D721Med (cell line): Measurements from ENCODE around the gene COX19.

Source experiments
- DNase-seq: peaks from one replicate; pipeline ENCODE4 v3.0.0; 2011; ENCODE audit warnings: low spot score; ENCODE audit not compliant: insufficient read length
- FAIRE-seq: peaks from 2 replicates; lab custom pipeline; 2011; peaks lifted over from hg19 to GRCh38; lab: Jason Lieb, UNC
- TF ChIP-seq, protein P1 (sequence below): IDR thresholded peaks from 2 replicates; pipeline ENCODE4 v1.5.1; 2012; ENCODE audit warnings: mild to moderate bottlenecking, control low read depth; ENCODE audit not compliant: insufficient read depth; ENCODE audit errors: missing control alignments

Gene COX19

DNA sequence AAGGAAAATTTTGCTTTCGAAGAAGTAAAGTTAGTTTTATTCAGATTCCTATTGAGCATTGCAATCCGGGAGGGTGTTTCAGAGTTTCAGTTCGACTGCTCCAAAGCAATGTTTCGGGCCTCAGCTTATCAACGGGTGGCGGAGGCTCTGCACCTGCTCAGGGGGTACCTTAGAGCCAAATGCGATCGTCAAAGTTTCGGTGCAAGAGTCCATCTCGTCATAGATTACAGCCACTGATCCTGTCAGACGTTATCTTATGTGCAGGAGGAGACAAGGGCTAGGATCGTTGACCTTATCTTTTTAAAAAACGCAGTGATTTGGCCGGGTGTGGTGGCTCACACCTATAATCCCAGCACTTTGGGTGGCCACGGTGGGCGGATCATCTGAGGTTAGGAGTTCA is 3.8 kb upstream of the COX19 start:
- no peak for DNase-seq
- no peak for FAIRE-seq
- TF ChIP-seq, protein P1, sequence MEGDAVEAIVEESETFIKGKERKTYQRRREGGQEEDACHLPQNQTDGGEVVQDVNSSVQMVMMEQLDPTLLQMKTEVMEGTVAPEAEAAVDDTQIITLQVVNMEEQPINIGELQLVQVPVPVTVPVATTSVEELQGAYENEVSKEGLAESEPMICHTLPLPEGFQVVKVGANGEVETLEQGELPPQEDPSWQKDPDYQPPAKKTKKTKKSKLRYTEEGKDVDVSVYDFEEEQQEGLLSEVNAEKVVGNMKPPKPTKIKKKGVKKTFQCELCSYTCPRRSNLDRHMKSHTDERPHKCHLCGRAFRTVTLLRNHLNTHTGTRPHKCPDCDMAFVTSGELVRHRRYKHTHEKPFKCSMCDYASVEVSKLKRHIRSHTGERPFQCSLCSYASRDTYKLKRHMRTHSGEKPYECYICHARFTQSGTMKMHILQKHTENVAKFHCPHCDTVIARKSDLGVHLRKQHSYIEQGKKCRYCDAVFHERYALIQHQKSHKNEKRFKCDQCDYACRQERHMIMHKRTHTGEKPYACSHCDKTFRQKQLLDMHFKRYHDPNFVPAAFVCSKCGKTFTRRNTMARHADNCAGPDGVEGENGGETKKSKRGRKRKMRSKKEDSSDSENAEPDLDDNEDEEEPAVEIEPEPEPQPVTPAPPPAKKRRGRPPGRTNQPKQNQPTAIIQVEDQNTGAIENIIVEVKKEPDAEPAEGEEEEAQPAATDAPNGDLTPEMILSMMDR = no peak

DNA sequence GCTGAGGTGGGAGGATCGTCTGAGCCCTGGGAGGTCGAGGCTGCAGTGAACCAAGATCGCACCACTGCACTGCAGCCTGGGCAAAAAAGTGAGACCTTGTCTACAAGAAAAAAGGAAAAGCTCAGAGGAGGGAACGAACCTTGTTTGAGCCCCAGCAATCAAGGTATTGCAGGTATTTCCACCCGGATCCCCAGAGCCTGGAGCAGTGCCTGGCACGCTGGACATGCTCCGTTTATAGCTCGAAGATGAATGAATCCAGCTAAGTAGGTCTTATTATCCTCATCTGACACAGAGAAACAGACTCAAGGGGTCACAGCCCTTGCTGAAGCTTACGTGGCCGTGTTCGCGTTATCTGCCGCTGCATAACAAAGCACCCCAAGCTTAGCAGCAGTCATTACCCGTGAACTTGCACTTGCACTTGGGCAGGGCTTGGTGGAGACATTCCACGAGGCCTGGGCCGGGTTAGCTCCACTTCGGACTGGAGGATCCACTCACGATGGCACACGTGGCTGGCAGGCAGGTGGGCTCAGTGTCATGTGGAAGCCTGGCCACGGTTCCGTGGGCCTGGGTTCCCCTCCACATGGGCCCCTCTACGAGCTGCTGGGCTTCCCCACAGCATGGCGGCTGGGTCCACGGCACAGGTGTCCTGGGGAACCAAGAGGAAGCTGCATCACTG is 3.2 kb upstream of the COX19 start:
- DNase-seq (no peak), FAIRE-seq (no peak)
- TF ChIP-seq, protein P1 = no peak

- FAIRE-seq = no peak
- TF ChIP-seq, protein P1 = no peak
- peak; percentile 58 for DNase-seq
These were observed 2.6 kb upstream of the COX19 start for GRCh38 chr7:978049-978346.

GRCh38 chr7:977326-978048 is 2.1 kb upstream of the COX19 start:
- TF ChIP-seq, protein P1 = no peak
- FAIRE-seq (no peak), DNase-seq (no peak)

DNA sequence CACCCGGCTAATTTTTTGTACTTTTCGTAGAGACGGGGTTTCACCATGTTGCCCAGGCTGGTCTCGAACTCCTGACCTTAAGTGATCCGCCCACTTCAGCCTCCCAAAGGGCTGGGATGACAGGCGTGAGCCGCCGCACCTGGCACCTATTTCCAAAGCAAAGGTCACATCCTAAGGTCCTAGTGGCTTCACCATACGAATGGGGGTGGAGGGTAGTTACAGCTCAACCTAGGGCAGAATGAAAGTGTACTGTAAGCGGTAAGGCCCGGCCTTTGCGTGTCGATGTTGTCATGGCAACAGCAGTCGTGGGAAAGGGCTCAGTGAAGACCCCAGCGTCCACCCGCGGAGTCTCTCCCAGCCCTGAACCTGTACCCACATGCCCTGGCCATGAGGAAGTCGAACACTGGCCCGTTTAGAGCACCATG is 1.6 kb upstream of the COX19 start:
- no peak for DNase-seq
- TF ChIP-seq, protein P1 = no peak
- no peak for FAIRE-seq

DNA sequence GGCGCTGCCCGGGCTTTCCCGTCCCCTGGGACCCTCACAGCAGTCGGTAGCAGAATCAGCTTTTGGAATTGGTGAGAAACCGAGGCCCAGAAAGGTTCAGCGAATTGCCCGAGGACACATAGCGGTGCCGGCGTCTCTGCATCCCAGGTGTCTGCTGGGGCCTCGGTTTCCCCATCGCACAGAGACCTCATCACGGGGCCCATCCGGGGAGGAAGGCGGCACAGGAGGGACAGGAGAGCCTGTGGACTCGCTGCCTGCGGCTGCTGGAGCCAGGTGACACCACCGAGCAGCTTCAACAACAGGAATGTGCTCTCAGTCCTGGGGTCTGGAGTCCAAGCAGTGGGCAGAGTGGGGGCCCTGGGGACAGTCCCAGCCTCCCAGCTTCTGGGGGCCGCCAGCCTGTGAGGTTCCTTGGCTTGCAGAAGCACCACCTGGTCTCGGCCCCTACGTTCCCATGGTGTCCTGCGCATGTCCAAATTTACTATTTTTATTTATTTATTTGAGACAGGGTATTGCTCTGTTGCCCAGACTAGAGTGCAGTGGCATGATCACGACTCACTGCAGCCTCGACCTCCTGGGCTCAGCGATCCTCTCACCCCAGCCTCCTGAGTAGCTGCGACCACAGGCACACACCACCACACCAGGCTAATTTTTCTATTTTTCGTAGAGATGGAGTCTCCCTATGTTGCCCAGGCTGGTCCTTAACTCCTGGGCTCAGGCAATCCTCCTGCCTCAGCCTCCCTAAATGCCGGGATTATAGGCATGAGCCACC is 539 bp upstream of the COX19 start:
- DNase-seq (no peak), FAIRE-seq (no peak)
- TF ChIP-seq, protein P1 = no peak
